ENCODE measurements around the gene PTPRG. TPM values are rescaled to one million over a fixed set of nuclear protein-coding genes. Genes with fewer than 3 reads are reported as not detected.

PTPRG gene
- polyA plus RNA-seq, 1 donor = 95.1 TPM

- no peak for DNase-seq
These were observed 366.7 kb downstream of the PTPRG start for GRCh38 chr3:61928039-61928438.

GRCh38 chr3:61928776-61929314 is 367.5 kb downstream of the PTPRG start:
- no peak for DNase-seq

- DNase-seq = no peak
These were observed 368.2 kb downstream of the PTPRG start for GRCh38 chr3:61929617-61930016.

- no peak for DNase-seq
These were observed 371.1 kb downstream of the PTPRG start for GRCh38 chr3:61932499-61932898.

DNA sequence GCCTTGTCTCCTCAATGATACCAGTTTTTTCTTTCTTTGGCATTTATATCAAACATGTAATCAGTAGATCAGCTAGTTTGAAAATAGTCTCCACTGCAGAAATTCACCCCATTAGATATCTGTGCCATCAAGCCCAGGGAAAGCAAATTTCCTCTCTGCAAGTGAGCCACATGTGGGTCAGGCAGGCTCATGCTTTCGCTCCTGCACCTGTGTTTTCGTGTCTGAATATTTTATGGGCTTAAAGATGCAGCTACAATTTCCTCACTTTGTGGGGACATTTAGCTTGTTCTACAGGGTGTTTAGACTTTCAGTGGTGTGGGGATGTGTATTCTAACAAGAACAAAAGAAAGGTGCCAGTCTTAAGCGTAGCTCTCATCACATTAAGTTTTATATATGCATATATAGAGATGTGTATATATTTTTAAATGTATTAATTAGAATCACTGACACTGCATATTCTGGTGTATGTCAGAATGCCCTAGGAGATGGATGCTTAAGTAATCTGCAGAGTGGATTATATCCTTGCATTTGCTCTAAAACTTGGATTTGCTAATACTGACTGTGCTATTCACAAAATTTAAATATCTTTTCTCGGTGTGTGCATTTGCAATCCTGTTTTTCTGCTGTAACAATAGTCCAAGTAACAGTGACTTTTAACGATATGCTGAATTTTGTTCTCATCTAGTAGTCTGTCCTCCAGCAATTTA is 372.6 kb downstream of the PTPRG start:
- no peak for DNase-seq

- no peak for DNase-seq
These were observed 373.1 kb downstream of the PTPRG start for GRCh38 chr3:61934505-61934871.

- DNase-seq = no peak
These were observed 374.4 kb downstream of the PTPRG start for GRCh38 chr3:61935814-61936213.

GRCh38 chr3:61936344-61936937 is 375.1 kb downstream of the PTPRG start:
- DNase-seq = no peak

DNA sequence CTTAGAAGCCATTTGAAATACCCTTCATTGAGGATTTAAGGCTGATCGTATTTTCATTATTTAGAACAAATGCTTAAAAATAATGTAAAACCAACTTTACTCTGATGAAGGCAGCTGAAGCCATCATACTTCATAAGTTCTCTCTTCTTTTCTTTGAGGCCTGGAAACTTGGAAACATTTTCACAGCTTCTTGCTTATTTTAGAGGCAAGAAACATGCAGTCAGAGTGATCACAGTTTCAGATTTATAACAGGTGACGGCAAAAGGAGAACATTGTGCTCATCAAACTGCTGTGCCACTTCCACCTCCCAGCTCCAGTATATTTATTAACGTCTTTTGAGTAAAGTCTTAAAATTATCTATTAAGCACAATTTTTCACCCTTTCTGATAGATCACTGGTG is 376.1 kb downstream of the PTPRG start:
- no peak for DNase-seq

DNA sequence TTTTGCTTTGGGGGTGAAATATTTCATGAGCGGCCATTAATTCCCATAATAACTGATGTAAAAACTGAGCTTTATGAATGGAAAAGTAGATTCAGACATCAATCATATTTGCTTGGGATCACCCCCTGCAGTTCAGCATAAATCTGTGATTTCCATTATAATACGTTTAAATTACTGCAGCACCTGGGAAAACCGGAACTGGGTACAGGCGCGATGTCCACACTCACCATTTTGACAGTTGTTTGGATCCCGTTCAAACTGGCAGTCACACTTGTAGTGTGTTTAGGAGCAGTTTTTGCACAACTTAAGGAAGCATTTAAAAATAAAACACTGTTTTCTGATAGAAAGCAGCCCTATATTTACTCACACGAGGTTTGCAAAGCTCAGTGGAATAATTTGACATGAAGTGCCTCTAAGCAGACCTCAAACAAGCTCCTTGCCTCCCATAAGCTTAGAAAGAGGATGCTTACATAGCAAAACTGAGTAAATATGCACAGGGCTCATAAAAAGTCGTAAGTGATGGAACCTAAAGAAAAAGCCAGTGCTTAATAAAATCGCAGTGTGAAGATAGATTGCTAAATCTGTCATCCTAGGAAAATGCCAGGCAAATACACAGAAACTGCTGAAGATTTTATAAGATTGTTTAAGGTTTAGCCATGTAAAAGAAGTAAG is 377.6 kb downstream of the PTPRG start:
- DNase-seq = no peak

- DNase-seq = no peak
These were observed 378.9 kb downstream of the PTPRG start for GRCh38 chr3:61940236-61940635.

GRCh38 chr3:61943975-61944374 is 382.6 kb downstream of the PTPRG start:
- no peak for DNase-seq

DNA sequence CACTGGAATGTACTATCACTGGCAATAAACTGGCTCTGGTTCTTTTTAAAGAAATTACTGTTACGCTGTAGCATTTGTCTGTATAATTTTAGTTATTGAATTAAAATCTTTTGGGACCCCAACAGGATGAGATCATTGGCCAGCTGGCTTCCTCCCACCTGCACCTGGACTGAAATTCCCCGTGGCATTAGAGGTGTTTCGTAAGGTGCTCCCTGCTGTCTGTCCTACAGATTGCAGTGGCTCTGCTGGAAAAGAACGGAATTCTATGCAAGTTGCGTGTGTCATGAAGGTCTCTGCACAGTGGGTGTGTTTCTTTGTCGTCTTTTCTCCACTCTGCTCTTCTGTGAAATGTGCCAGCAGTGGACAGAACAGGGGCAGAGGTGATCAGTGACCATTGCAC is 383.4 kb downstream of the PTPRG start:
- DNase-seq = no peak

- no peak for DNase-seq
These were observed 384.3 kb downstream of the PTPRG start for GRCh38 chr3:61945657-61946056.

- DNase-seq = no peak
These were observed 385.4 kb downstream of the PTPRG start for GRCh38 chr3:61946570-61947324.

GRCh38 chr3:61947456-61947855 is 386.1 kb downstream of the PTPRG start:
- no peak for DNase-seq

GRCh38 chr3:61948699-61949305 is 387.4 kb downstream of the PTPRG start:
- DNase-seq = no peak

- no peak for DNase-seq
These were observed 392.7 kb downstream of the PTPRG start for GRCh38 chr3:61954097-61954540.

- no peak for DNase-seq
These were observed 394.1 kb downstream of the PTPRG start for GRCh38 chr3:61955483-61955882.

DNA sequence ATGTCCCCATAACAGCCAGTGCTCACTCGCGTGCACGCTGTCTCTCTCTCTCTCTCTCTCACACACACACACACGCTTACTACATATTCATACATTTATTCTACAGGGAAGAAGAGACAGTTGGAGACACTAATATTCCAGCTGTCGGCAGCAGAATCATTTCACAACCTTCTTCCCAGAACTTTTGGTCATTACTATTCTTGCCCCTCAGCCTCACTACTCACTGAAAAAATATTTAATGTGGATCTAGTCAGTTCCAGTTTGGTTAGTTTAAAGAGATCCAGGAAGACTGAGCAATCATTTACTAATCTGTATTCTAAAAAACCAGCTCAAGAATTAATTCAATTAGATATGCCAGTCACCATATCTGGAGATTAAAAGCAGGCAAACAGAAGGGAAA is 394.9 kb downstream of the PTPRG start:
- no peak for DNase-seq

DNA sequence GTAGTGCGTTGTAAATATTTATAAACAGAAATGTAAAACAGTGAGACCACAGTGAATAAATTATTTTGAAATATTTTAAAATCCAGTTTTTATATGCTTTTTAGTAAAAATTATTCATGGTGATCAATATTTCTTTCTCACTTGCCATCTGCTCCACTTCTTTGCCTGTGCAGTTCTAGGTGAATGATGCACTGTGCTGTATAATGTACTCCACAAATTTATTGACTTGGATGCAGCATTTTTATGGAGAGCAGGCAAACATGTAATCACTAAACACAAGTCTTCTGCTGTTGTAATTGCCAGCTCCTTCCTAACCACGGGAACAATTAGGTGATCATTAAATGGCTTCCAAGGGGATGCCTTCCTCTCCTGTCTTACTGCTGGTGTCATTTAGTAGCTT is 395.9 kb downstream of the PTPRG start:
- DNase-seq = no peak

DNA sequence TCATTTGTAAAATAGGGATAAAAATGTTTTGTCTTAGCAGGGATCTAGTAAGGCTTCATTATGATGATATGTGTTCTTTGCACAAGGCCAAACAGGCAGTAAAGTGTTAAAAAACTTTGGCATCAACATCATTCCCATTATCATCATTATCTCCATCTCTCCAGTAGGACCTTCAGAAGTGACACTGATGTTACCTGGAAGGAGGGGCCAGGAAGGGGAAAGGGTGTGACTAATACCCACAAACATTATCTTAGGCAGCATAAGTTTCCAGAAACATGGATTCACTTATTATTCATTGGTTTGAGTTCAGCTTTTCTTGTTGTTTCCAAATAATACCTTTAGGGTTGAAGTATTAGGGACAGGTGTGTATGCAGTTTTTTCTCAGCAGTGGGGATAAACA is 399.6 kb downstream of the PTPRG start:
- no peak for DNase-seq
